WTC11 (cell line): ENCODE data around the gene HTR6. TPM values are rescaled to one million over a fixed set of nuclear protein-coding genes. Genes with fewer than 3 reads are reported as not detected.

Experiments used
- ATAC-seq: fragments of 200-7000 bp; cut with Tn5 transposase; 2 replicates; pipeline ENCODE4 v1.10.0; 2021; ENCODE audit warnings: mild to moderate bottlenecking, moderate library complexity
- CTCF ChIA-PET: fragments of 300-600 bp; sonication (Branson Sonifier 250); formaldehyde crosslinking; loops from one replicate; lab custom pipeline; 2021; ENCODE audit warnings: antibody characterized with exemption; lab: Charles Lee
- POLR2A ChIA-PET: fragments of 350-600 bp; sonication (Branson Sonifier 250); formaldehyde crosslinking; loops from one replicate; lab custom pipeline; 2021; ENCODE audit warnings: antibody characterized with exemption; lab: Charles Lee
- DNase-seq: peaks from one replicate; pipeline ENCODE4 v3.0.0; 2021; ENCODE audit warnings: low spot score
- H3K27ac Mint-ChIP-seq: 2 replicates; pipeline ENCODE4 v1.8.0; 2021; ENCODE audit warnings: mixed read lengths
- H3K27me3 Mint-ChIP-seq: 2 replicates; pipeline ENCODE4 v1.8.0; 2021; ENCODE audit warnings: low read depth, mild to moderate bottlenecking, moderate library complexity, mixed read lengths
- H3K36me3 Mint-ChIP-seq: 2 replicates; pipeline ENCODE4 v1.8.0; 2021; ENCODE audit warnings: mixed read lengths
- H3K4me1 Mint-ChIP-seq: 2 replicates; pipeline ENCODE4 v1.8.0; 2022; ENCODE audit warnings: mixed read lengths
- H3K4me3 Mint-ChIP-seq: 2 replicates; pipeline ENCODE4 v1.8.0; 2021; ENCODE audit warnings: mild to moderate bottlenecking, moderate library complexity, mixed read lengths
- H3K9me3 Mint-ChIP-seq: 2 replicates; pipeline ENCODE4 v1.8.0; 2021; ENCODE audit warnings: mixed read lengths
- ATF1 ChIP-seq: sonication (generic); formaldehyde crosslinking; IDR thresholded peaks from 2 replicates; pipeline ENCODE4 v1.8.1; 2023; ENCODE audit warnings: mild to moderate bottlenecking, moderate library complexity, missing genetic modification reagents
- FOXJ3 ChIP-seq: sonication (generic); formaldehyde crosslinking; IDR thresholded peaks from 2 replicates; pipeline ENCODE4 v1.9.0; 2021; ENCODE audit warnings: missing genetic modification reagents, mild to moderate bottlenecking, borderline replicate concordance
- KAT7 ChIP-seq: sonication (generic); formaldehyde crosslinking; IDR thresholded peaks from 2 replicates; pipeline ENCODE4 v1.8.1; 2023; ENCODE audit warnings: missing genetic modification reagents, mild to moderate bottlenecking, borderline replicate concordance
- MXD4 ChIP-seq: fragments of 250-450 bp; sonication (Bioruptor Pico); IDR thresholded peaks from 2 replicates; pipeline ENCODE4 v1.8.0; 2021; ENCODE audit warnings: mild to moderate bottlenecking, moderate library complexity, borderline replicate concordance
- NFYB ChIP-seq: sonication (generic); formaldehyde crosslinking; conservative IDR thresholded peaks from 2 replicates; pipeline ENCODE4 v1.8.0; 2022; ENCODE audit warnings: low read depth, missing genetic modification reagents
- NR2C2 ChIP-seq: sonication (generic); formaldehyde crosslinking; IDR thresholded peaks from 2 replicates; pipeline ENCODE4 v1.8.0; 2022; ENCODE audit warnings: mild to moderate bottlenecking, missing genetic modification reagents
- RORB ChIP-seq: fragments of 250-450 bp; sonication (Bioruptor Pico); IDR thresholded peaks from 2 replicates; pipeline ENCODE4 v1.9.0; 2021; ENCODE audit warnings: mild to moderate bottlenecking
- SMAD4 ChIP-seq: sonication (generic); formaldehyde crosslinking; IDR thresholded peaks from 2 replicates; pipeline ENCODE4 v1.8.0; 2022; ENCODE audit warnings: mild to moderate bottlenecking, missing genetic modification reagents
- TCF7 ChIP-seq: sonication (generic); formaldehyde crosslinking; IDR thresholded peaks from 2 replicates; pipeline ENCODE4 v1.8.0; 2022; ENCODE audit warnings: mild to moderate bottlenecking, low read depth, missing genetic modification reagents, moderate library complexity
- TEAD1 ChIP-seq: sonication (generic); formaldehyde crosslinking; IDR thresholded peaks from 2 replicates; pipeline ENCODE4 v1.8.0; 2022; ENCODE audit warnings: mild to moderate bottlenecking, missing genetic modification reagents
- ZNF138 ChIP-seq: sonication (generic); formaldehyde crosslinking; conservative IDR thresholded peaks from 2 replicates; pipeline ENCODE4 v1.8.1; 2022; ENCODE audit warnings: mild to moderate bottlenecking, moderate library complexity, missing genetic modification reagents
- ZNF232 ChIP-seq: sonication (generic); formaldehyde crosslinking; IDR thresholded peaks from 2 replicates; pipeline ENCODE4 v1.8.0; 2022; ENCODE audit warnings: mild to moderate bottlenecking, missing genetic modification reagents
- ZNF396 ChIP-seq: fragments of 250-450 bp; sonication (Bioruptor Pico); IDR thresholded peaks from 2 replicates; pipeline ENCODE4 v1.8.0; 2021; ENCODE audit warnings: mild to moderate bottlenecking, moderate library complexity, borderline replicate concordance
- total RNA-seq: library from RNA; stranded (reverse); gene quantifications from 3 replicates; pipeline ENCODE4 v1.2.3, GENCODE V29; 2021
- TF ChIP-seq, protein P1 (sequence below): sonication (generic); formaldehyde crosslinking; IDR thresholded peaks from 2 replicates; pipeline ENCODE4 v1.8.1; 2023; ENCODE audit warnings: mild to moderate bottlenecking, missing genetic modification reagents
- TF ChIP-seq, protein P2 (sequence below): sonication (generic); formaldehyde crosslinking; IDR thresholded peaks from 2 replicates; pipeline ENCODE4 v1.8.0; 2022; ENCODE audit warnings: mild to moderate bottlenecking, missing genetic modification reagents
- TF ChIP-seq, protein P3 (sequence below): sonication (generic); formaldehyde crosslinking; IDR thresholded peaks from 2 replicates; pipeline ENCODE4 v1.8.1; 2023; ENCODE audit warnings: mild to moderate bottlenecking, missing genetic modification reagents, borderline replicate concordance
- TF ChIP-seq, protein P4 (sequence below): fragments of 250-450 bp; sonication (Bioruptor Pico); IDR thresholded peaks from 2 replicates; pipeline ENCODE4 v2.1.2; 2022; ENCODE audit warnings: mild to moderate bottlenecking, moderate library complexity
- TF ChIP-seq, protein P5 (sequence below): sonication (generic); formaldehyde crosslinking; conservative IDR thresholded peaks from 2 replicates; pipeline ENCODE4 v1.8.1; 2022; ENCODE audit warnings: mild to moderate bottlenecking, missing genetic modification reagents
- TF ChIP-seq, protein P6 (sequence below): sonication (generic); formaldehyde crosslinking; IDR thresholded peaks from 2 replicates; pipeline ENCODE4 v1.8.0; 2022; ENCODE audit warnings: mild to moderate bottlenecking, missing genetic modification reagents
- TF ChIP-seq, protein P7 (sequence below): fragments of 200-600 bp; IDR thresholded peaks from 2 replicates; pipeline ENCODE4 v1.8.0; 2022; ENCODE audit warnings: antibody characterized with exemption
- TF ChIP-seq, protein P8 (sequence below): fragments of 250-450 bp; sonication (Bioruptor Pico); IDR thresholded peaks from 2 replicates; pipeline ENCODE4 v1.9.0; 2021; ENCODE audit warnings: mild to moderate bottlenecking

The HTR6 gene
- total RNA-seq, 1 experiment from 2014 or later, result 0.90 TPM

DNA sequence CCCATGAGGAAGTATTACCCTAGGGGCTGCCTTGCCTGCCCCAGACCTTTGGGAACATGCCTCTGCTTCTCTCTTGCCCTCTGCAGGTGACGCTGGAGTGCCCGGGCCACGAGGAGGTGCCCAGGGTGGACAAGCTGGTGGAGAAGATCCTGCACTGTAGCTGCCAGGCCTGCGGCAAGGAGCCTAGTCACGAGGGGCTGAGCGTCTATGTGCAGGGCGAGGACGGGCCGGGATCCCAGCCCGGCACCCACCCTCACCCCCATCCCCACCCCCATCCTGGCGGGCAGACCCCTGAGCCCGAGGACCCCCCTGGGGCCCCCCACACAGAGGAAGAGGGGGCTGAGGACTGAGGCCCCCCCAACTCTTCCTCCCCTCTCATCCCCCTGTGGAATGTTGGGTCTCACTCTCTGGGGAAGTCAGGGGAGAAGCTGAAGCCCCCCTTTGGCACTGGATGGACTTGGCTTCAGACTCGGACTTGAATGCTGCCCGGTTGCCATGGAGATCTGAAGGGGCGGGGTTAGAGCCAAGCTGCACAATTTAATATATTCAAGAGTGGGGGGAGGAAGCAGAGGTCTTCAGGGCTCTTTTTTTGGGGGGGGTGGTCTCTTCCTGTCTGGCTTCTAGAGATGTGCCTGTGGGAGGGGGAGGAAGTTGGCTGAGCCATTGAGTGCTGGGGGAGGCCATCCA lies 7.8 kb upstream of the HTR6 start:
- H3K4me3 Mint-ChIP-seq, result no peak overlapping the region
- ATAC-seq (no peak), DNase-seq (no peak)
- CTCF ChIA-PET, result interaction anchor here (1.1 kb wide), 1 partner anchor 47 kb away, joined by 4 read pairs; no protein-coding TSS in a partner anchor
- H3K36me3 Mint-ChIP-seq, result no peaks in the 10 kb centered on the region
- TF ChIP-seq, protein P1, sequence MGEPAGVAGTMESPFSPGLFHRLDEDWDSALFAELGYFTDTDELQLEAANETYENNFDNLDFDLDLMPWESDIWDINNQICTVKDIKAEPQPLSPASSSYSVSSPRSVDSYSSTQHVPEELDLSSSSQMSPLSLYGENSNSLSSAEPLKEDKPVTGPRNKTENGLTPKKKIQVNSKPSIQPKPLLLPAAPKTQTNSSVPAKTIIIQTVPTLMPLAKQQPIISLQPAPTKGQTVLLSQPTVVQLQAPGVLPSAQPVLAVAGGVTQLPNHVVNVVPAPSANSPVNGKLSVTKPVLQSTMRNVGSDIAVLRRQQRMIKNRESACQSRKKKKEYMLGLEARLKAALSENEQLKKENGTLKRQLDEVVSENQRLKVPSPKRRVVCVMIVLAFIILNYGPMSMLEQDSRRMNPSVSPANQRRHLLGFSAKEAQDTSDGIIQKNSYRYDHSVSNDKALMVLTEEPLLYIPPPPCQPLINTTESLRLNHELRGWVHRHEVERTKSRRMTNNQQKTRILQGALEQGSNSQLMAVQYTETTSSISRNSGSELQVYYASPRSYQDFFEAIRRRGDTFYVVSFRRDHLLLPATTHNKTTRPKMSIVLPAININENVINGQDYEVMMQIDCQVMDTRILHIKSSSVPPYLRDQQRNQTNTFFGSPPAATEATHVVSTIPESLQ (CRISPR knock-in tag), result no peak
- TF ChIP-seq, protein P2, sequence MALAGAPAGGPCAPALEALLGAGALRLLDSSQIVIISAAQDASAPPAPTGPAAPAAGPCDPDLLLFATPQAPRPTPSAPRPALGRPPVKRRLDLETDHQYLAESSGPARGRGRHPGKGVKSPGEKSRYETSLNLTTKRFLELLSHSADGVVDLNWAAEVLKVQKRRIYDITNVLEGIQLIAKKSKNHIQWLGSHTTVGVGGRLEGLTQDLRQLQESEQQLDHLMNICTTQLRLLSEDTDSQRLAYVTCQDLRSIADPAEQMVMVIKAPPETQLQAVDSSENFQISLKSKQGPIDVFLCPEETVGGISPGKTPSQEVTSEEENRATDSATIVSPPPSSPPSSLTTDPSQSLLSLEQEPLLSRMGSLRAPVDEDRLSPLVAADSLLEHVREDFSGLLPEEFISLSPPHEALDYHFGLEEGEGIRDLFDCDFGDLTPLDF, result no peak
- TF ChIP-seq, protein P3, sequence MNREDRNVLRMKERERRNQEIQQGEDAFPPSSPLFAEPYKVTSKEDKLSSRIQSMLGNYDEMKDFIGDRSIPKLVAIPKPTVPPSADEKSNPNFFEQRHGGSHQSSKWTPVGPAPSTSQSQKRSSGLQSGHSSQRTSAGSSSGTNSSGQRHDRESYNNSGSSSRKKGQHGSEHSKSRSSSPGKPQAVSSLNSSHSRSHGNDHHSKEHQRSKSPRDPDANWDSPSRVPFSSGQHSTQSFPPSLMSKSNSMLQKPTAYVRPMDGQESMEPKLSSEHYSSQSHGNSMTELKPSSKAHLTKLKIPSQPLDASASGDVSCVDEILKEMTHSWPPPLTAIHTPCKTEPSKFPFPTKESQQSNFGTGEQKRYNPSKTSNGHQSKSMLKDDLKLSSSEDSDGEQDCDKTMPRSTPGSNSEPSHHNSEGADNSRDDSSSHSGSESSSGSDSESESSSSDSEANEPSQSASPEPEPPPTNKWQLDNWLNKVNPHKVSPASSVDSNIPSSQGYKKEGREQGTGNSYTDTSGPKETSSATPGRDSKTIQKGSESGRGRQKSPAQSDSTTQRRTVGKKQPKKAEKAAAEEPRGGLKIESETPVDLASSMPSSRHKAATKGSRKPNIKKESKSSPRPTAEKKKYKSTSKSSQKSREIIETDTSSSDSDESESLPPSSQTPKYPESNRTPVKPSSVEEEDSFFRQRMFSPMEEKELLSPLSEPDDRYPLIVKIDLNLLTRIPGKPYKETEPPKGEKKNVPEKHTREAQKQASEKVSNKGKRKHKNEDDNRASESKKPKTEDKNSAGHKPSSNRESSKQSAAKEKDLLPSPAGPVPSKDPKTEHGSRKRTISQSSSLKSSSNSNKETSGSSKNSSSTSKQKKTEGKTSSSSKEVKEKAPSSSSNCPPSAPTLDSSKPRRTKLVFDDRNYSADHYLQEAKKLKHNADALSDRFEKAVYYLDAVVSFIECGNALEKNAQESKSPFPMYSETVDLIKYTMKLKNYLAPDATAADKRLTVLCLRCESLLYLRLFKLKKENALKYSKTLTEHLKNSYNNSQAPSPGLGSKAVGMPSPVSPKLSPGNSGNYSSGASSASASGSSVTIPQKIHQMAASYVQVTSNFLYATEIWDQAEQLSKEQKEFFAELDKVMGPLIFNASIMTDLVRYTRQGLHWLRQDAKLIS (CRISPR knock-in tag), result no peak
- TF ChIP-seq SMAD4 (CRISPR knock-in tag), result no peak
- H3K4me1 Mint-ChIP-seq, result peaks cover 21% of the 10 kb centered on the region
- no peak overlapping the region for H3K27ac Mint-ChIP-seq
- peaks cover 2% of the 10 kb centered on the region for H3K27me3 Mint-ChIP-seq
- no peaks in the 10 kb centered on the region for H3K9me3 Mint-ChIP-seq
- POLR2A ChIA-PET, result interaction anchor here (1.0 kb wide), 1 partner anchor 14 kb away, joined by 8 read pairs; no protein-coding TSS in a partner anchor

DNA sequence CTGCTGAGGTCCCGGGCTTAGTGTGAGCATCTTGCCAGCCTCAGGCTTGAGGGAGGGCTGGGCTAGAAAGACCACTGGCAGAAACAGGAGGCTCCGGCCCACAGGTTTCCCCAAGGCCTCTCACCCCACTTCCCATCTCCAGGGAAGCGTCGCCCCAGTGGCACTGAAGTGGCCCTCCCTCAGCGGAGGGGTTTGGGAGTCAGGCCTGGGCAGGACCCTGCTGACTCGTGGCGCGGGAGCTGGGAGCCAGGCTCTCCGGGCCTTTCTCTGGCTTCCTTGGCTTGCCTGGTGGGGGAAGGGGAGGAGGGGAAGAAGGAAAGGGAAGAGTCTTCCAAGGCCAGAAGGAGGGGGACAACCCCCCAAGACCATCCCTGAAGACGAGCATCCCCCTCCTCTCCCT lies 7.2 kb upstream of the HTR6 start:
- Mint-ChIP-seq H3K4me3 (no peak overlapping the region), H3K4me1 (peaks cover 21% of the 10 kb centered on the region), H3K36me3 (no peaks in the 10 kb centered on the region), H3K9me3 (no peaks in the 10 kb centered on the region), H3K27ac (no peak overlapping the region), H3K27me3 (peaks cover 3% of the 10 kb centered on the region)
- DNase-seq (no peak), ATAC-seq (no peak)
- CTCF ChIA-PET, result no interaction called here
- POLR2A ChIA-PET, result interaction anchor here (1.0 kb wide), 1 partner anchor 15 kb away, joined by 8 read pairs; no protein-coding TSS in a partner anchor
- TF ChIP-seq, protein P4, sequence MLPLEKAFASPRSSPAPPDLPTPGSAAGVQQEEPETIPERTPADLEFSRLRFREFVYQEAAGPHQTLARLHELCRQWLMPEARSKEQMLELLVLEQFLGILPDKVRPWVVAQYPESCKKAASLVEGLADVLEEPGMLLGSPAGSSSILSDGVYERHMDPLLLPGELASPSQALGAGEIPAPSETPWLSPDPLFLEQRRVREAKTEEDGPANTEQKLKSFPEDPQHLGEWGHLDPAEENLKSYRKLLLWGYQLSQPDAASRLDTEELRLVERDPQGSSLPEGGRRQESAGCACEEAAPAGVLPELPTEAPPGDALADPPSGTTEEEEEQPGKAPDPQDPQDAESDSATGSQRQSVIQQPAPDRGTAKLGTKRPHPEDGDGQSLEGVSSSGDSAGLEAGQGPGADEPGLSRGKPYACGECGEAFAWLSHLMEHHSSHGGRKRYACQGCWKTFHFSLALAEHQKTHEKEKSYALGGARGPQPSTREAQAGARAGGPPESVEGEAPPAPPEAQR (CRISPR knock-in tag), result no peak
- no peak for TF ChIP-seq MXD4 (CRISPR knock-in tag)
- no peak for TF ChIP-seq NFYB (CRISPR knock-in tag)
- TF ChIP-seq ZNF396, result no peak
- no peak for TF ChIP-seq ZNF232 (CRISPR knock-in tag)
- TF ChIP-seq, protein P5, sequence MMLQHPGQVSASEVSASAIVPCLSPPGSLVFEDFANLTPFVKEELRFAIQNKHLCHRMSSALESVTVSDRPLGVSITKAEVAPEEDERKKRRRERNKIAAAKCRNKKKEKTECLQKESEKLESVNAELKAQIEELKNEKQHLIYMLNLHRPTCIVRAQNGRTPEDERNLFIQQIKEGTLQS (CRISPR knock-in tag), result no peak
- TF ChIP-seq NR2C2, result no peak
- no peak for TF ChIP-seq ZNF138 (CRISPR knock-in tag)
- TF ChIP-seq TCF7 (CRISPR knock-in tag), result no peak
- TF ChIP-seq ATF1 (CRISPR knock-in tag), result no peak
- no peak for TF ChIP-seq KAT7 (CRISPR knock-in tag)
- no peak for TF ChIP-seq TEAD1 (CRISPR knock-in tag)
- TF ChIP-seq, protein P6, sequence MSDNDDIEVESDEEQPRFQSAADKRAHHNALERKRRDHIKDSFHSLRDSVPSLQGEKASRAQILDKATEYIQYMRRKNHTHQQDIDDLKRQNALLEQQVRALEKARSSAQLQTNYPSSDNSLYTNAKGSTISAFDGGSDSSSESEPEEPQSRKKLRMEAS (CRISPR knock-in tag), result no peak
- no peak for TF ChIP-seq RORB (CRISPR knock-in tag)
- TF ChIP-seq, protein P7, sequence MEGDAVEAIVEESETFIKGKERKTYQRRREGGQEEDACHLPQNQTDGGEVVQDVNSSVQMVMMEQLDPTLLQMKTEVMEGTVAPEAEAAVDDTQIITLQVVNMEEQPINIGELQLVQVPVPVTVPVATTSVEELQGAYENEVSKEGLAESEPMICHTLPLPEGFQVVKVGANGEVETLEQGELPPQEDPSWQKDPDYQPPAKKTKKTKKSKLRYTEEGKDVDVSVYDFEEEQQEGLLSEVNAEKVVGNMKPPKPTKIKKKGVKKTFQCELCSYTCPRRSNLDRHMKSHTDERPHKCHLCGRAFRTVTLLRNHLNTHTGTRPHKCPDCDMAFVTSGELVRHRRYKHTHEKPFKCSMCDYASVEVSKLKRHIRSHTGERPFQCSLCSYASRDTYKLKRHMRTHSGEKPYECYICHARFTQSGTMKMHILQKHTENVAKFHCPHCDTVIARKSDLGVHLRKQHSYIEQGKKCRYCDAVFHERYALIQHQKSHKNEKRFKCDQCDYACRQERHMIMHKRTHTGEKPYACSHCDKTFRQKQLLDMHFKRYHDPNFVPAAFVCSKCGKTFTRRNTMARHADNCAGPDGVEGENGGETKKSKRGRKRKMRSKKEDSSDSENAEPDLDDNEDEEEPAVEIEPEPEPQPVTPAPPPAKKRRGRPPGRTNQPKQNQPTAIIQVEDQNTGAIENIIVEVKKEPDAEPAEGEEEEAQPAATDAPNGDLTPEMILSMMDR, result no peak
- TF ChIP-seq, protein P8, sequence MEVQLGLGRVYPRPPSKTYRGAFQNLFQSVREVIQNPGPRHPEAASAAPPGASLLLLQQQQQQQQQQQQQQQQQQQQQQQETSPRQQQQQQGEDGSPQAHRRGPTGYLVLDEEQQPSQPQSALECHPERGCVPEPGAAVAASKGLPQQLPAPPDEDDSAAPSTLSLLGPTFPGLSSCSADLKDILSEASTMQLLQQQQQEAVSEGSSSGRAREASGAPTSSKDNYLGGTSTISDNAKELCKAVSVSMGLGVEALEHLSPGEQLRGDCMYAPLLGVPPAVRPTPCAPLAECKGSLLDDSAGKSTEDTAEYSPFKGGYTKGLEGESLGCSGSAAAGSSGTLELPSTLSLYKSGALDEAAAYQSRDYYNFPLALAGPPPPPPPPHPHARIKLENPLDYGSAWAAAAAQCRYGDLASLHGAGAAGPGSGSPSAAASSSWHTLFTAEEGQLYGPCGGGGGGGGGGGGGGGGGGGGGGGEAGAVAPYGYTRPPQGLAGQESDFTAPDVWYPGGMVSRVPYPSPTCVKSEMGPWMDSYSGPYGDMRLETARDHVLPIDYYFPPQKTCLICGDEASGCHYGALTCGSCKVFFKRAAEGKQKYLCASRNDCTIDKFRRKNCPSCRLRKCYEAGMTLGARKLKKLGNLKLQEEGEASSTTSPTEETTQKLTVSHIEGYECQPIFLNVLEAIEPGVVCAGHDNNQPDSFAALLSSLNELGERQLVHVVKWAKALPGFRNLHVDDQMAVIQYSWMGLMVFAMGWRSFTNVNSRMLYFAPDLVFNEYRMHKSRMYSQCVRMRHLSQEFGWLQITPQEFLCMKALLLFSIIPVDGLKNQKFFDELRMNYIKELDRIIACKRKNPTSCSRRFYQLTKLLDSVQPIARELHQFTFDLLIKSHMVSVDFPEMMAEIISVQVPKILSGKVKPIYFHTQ, result no peak
- no peak for TF ChIP-seq FOXJ3 (CRISPR knock-in tag)
